Activated effector memory CD4-positive, alpha-beta T cell treated with anti-CD3 and anti-CD28 coated beads, Interleukin-2, amount 50 U/mL, for 16 hours (primary cell): Measurements from ENCODE around the gene HNRNPA2B1.
"Not testable (repeated sequence)": the region's sequence is repeated elsewhere in the genome, so short reads cannot be mapped to it uniquely, and the experiment has no call there.

Experiments
- DNase-seq: peaks from one replicate; pipeline ENCODE4 v3.0.0-alpha.2; 2020

The HNRNPA2B1 gene

GRCh38 chr7:26197153-26198115 is 3.1 kb downstream of the HNRNPA2B1 start:
- no peak for DNase-seq

GRCh38 chr7:26195867-26196657 is 4.5 kb downstream of the HNRNPA2B1 start:
- no peak for DNase-seq

- no peak for DNase-seq
These were observed 5.4 kb downstream of the HNRNPA2B1 start for GRCh38 chr7:26195182-26195581.

GRCh38 chr7:26194764-26195163 is 5.8 kb downstream of the HNRNPA2B1 start:
- DNase-seq = peak; percentile 63

- no peak for DNase-seq
These were observed 6.9 kb downstream of the HNRNPA2B1 start for GRCh38 chr7:26193432-26194207.

GRCh38 chr7:26192485-26193087 is 8.0 kb downstream of the HNRNPA2B1 start:
- DNase-seq = no peak

GRCh38 chr7:26191974-26192479 is 8.5 kb downstream of the HNRNPA2B1 start:
- DNase-seq = no peak

GRCh38 chr7:26191233-26191973 is 9.1 kb downstream of the HNRNPA2B1 start:
- no peak for DNase-seq

- no peak for DNase-seq
These were observed 10.1 kb downstream of the HNRNPA2B1 start for GRCh38 chr7:26190417-26190869.

- DNase-seq = no peak
These were observed 10.8 kb downstream of the HNRNPA2B1 start for GRCh38 chr7:26189697-26190096.

GRCh38 chr7:26188957-26189541 is 11.5 kb downstream of the HNRNPA2B1 start:
- no peak for DNase-seq

- no peak for DNase-seq
These were observed 12.2 kb downstream of the HNRNPA2B1 start for GRCh38 chr7:26188206-26188956.

- DNase-seq = no peak
These were observed 13.0 kb downstream of the HNRNPA2B1 start for GRCh38 chr7:26187380-26188205.

GRCh38 chr7:26186364-26187311 is 13.9 kb downstream of the HNRNPA2B1 start:
- no peak for DNase-seq

- no peak for DNase-seq
These were observed 14.7 kb downstream of the HNRNPA2B1 start for GRCh38 chr7:26185844-26186180.

GRCh38 chr7:26185131-26185843 is 15.3 kb downstream of the HNRNPA2B1 start:
- DNase-seq = no peak

- not testable (repeated sequence) for DNase-seq
These were observed 16.1 kb downstream of the HNRNPA2B1 start for GRCh38 chr7:26184281-26185101.
